Upper lobe of right lung (tissue), 1 donor: ENCODE data around the gene OR14A16. TPM values are rescaled to one million over a fixed set of nuclear protein-coding genes. Genes with fewer than 3 reads are reported as not detected.

ENCODE experiments used
- ATAC-seq: fragments of 200-7000 bp; cut with Tn5 transposase; one replicate; pipeline ENCODE4 v1.9.1; 2020; ENCODE audit warnings: mild to moderate bottlenecking, moderate library complexity
- DNase-seq: peaks from one replicate; pipeline ENCODE4 v3.0.0-alpha.2; 2020
- H3K27ac ChIP-seq: fragments of 200-600 bp; one replicate; pipeline ENCODE4 v1.8.0; 2022
- H3K27me3 ChIP-seq: fragments of 200-600 bp; one replicate; pipeline ENCODE4 v1.8.0; 2022; ENCODE audit warnings: mild to moderate bottlenecking
- H3K36me3 ChIP-seq: fragments of 200-600 bp; one replicate; pipeline ENCODE4 v1.8.0; 2022
- H3K4me1 ChIP-seq: fragments of 200-600 bp; one replicate; pipeline ENCODE4 v1.8.0; 2022
- H3K4me3 ChIP-seq: fragments of 200-600 bp; one replicate; pipeline ENCODE4 v1.8.0; 2022; ENCODE audit warnings: mild to moderate bottlenecking
- H3K9me3 ChIP-seq: fragments of 200-600 bp; one replicate; pipeline ENCODE4 v1.8.0; 2022
- CTCF ChIP-seq: fragments of 200-600 bp; IDR thresholded peaks from one replicate; pipeline ENCODE4 v1.8.0; 2022; ENCODE audit warnings: antibody characterized with exemption
- intact Hi-C: fragments of 100-400 bp; cut with DNase I; formaldehyde crosslinking; loops from one replicate; pipeline ENCODE4 v1.11.0; 2022
- total RNA-seq: library from RNA; stranded (reverse); fragmentation: NEBNext Ultra II Directional; extraction: Animal tissue kit (Norgen Biotek cat#: 25700); gene quantifications from one replicate; pipeline ENCODE4 v1.2.1, GENCODE V29; 2021
- donor health status: DM: no; HTN: yes; CAD: no; lungs with severe emphysema.

The OR14A16 gene
- total RNA-seq, 1 donor from 2014 or later = not detected

GRCh38 chr1:247829656-247830055 lies 5.7 kb upstream of the OR14A16 start:
- DNase-seq = no peak
- H3K4me3 ChIP-seq = no peak overlapping the region
- H3K36me3 ChIP-seq = no peaks in the 10 kb centered on the region
- H3K27me3 ChIP-seq = no peaks in the 10 kb centered on the region
- intact Hi-C loops = no loop called here
- ATAC-seq = no peak
- no peaks in the 10 kb centered on the region for H3K9me3 ChIP-seq
- TF ChIP-seq CTCF = no peak
- no peaks in the 10 kb centered on the region for H3K4me1 ChIP-seq
- H3K27ac ChIP-seq = no peak overlapping the region

- ATAC-seq = no peak
Measured at GRCh38 chr1:247825362-247825761, 1.4 kb upstream of the OR14A16 start.

GRCh38 chr1:247822060-247822459 lies 1.9 kb downstream of the OR14A16 start:
- Histone ChIP-seq H3K27ac (no peak overlapping the region), H3K36me3 (no peaks in the 10 kb centered on the region), H3K27me3 (no peaks in the 10 kb centered on the region), H3K4me3 (no peak overlapping the region), H3K9me3 (no peaks in the 10 kb centered on the region), H3K4me1 (no peaks in the 10 kb centered on the region)
- no peak for TF ChIP-seq CTCF
- ATAC-seq (no peak), DNase-seq (no peak)
- intact Hi-C loops = no loop called here

More at GRCh38 chr1:247825362-247825761, 1.4 kb upstream of the OR14A16 start:
- Histone ChIP-seq H3K27me3 (no peaks in the 10 kb centered on the region), H3K9me3 (no peaks in the 10 kb centered on the region), H3K4me3 (no peak overlapping the region), H3K36me3 (no peaks in the 10 kb centered on the region), H3K4me1 (no peaks in the 10 kb centered on the region), H3K27ac (no peak overlapping the region)
- no peak for DNase-seq
- intact Hi-C loops = no loop called here
- no peak for TF ChIP-seq CTCF

GRCh38 chr1:247812637-247813036 lies 11.3 kb downstream of the OR14A16 start:
- Histone ChIP-seq H3K27ac (no peak overlapping the region), H3K4me1 (no peaks in the 10 kb centered on the region), H3K36me3 (no peaks in the 10 kb centered on the region), H3K27me3 (no peaks in the 10 kb centered on the region), H3K9me3 (no peaks in the 10 kb centered on the region), H3K4me3 (no peak overlapping the region)
- ATAC-seq = no peak
- intact Hi-C loops = no loop called here
- TF ChIP-seq CTCF = no peak
- no peak for DNase-seq

- no peaks in the 10 kb centered on the region for H3K9me3 ChIP-seq
- DNase-seq (no peak), ATAC-seq (no peak)
- intact Hi-C loops = no loop called here
- H3K36me3 ChIP-seq = no peaks in the 10 kb centered on the region
- no peak overlapping the region for H3K4me3 ChIP-seq
- H3K27ac ChIP-seq = no peak overlapping the region
- H3K4me1 ChIP-seq = no peaks in the 10 kb centered on the region
- TF ChIP-seq CTCF = no peak
- H3K27me3 ChIP-seq = no peaks in the 10 kb centered on the region
Measured at GRCh38 chr1:247797518-247797917, 26.4 kb downstream of the OR14A16 start.

- ATAC-seq (no peak), DNase-seq (no peak)
- no peaks in the 10 kb centered on the region for H3K27me3 ChIP-seq
- no peak for TF ChIP-seq CTCF
- no peaks in the 10 kb centered on the region for H3K9me3 ChIP-seq
- no peaks in the 10 kb centered on the region for H3K4me1 ChIP-seq
- intact Hi-C loops = no loop called here
- no peak overlapping the region for H3K4me3 ChIP-seq
- H3K36me3 ChIP-seq = no peaks in the 10 kb centered on the region
- H3K27ac ChIP-seq = no peak overlapping the region
Measured at GRCh38 chr1:247769603-247770002, 54.3 kb downstream of the OR14A16 start.
